IMR-90 (cell line): Measurements from ENCODE around the gene ATOH8. TPM values are rescaled to one million over a fixed set of nuclear protein-coding genes. Genes with fewer than 3 reads are reported as not detected.

ENCODE experiments used
- ATAC-seq: fragments of 200-7000 bp; cut with Tn5 transposase; 2 replicates; pipeline ENCODE4 v1.9.1; 2020; ENCODE audit warnings: low read depth, mild to moderate bottlenecking, moderate library complexity
- BruUV-seq: library from RNA; stranded (reverse); fragments of 400-500 nt; replicated peaks from 2 replicates; lab custom pipeline; 2021; lab: Mats Ljungman, UMichigan
- CTCF ChIA-PET: fragments of 300-600 bp; formaldehyde crosslinking; extraction: SDS; loops from one replicate; lab custom pipeline; 2021; ENCODE audit warnings: antibody characterized with exemption; lab: Yijun Ruan, JAX
- POLR2A ChIA-PET: fragments of 300-600 bp; sonication (Branson Sonifier 250); formaldehyde crosslinking; loops from one replicate; lab custom pipeline; 2022; ENCODE audit warnings: antibody characterized with exemption; ENCODE audit not compliant: unreplicated experiment; lab: Charles Lee
- DNase-seq: peaks from one replicate; pipeline ENCODE4 v3.0.0; 2013
- H2AFZ ChIP-seq: replicated peaks from 2 replicates; pipeline ENCODE3; 2013; ENCODE audit warnings: low read length, mild to moderate bottlenecking; ENCODE audit not compliant: poor library complexity
- H2AK5ac ChIP-seq: 2 replicates; pipeline ENCODE4 v1.6.1; 2013; ENCODE audit warnings: low read depth, low read length, inconsistent platforms
- H2AK9ac ChIP-seq: replicated peaks from 2 replicates; pipeline ENCODE3; 2013; ENCODE audit warnings: mild to moderate bottlenecking, low read depth, low read length, moderate library complexity; ENCODE audit not compliant: poor library complexity
- H2BK120ac ChIP-seq: 2 replicates; pipeline ENCODE4 v1.6.1; 2013; ENCODE audit warnings: low read depth, low read length, inconsistent platforms
- H2BK15ac ChIP-seq: 3 replicates; pipeline ENCODE4 v1.6.1; 2013; ENCODE audit warnings: low read depth, low read length, inconsistent platforms
- H2BK20ac ChIP-seq: 2 replicates; pipeline ENCODE4 v1.6.1; 2013; ENCODE audit warnings: low read depth, mild to moderate bottlenecking, inconsistent platforms, low read length, moderate library complexity
- H2BK5ac ChIP-seq: 2 replicates; pipeline ENCODE4 v1.6.1; 2013; ENCODE audit warnings: mild to moderate bottlenecking, low read depth, low read length, inconsistent platforms; ENCODE audit not compliant: poor library complexity, severe bottlenecking
- H3K14ac ChIP-seq: replicated peaks from 2 replicates; pipeline ENCODE4 v1.6.1; 2013; ENCODE audit warnings: low read depth, low read length, inconsistent platforms
- H3K18ac ChIP-seq: 2 replicates; pipeline ENCODE4 v1.6.1; 2013; ENCODE audit warnings: low read depth, low read length, control low read depth
- H3K23ac ChIP-seq: 2 replicates; pipeline ENCODE4 v1.6.1; 2013; ENCODE audit warnings: low read depth, low read length, inconsistent platforms
- H3K27ac ChIP-seq: 2 replicates; pipeline ENCODE4 v1.5.1; 2013; ENCODE audit warnings: mild to moderate bottlenecking, control low read depth, low read length; ENCODE audit not compliant: insufficient read depth
- H3K27me3 ChIP-seq: 2 replicates; pipeline ENCODE4 v1.6.1; 2013; ENCODE audit warnings: low read length; ENCODE audit not compliant: control insufficient read depth, insufficient read depth
- H3K36me3 ChIP-seq: 2 replicates; pipeline ENCODE4 v1.6.1; 2013; ENCODE audit warnings: low read length, mixed read lengths; ENCODE audit not compliant: control insufficient read depth, insufficient read depth
- H3K4ac ChIP-seq: 2 replicates; pipeline ENCODE4 v1.6.1; 2013; ENCODE audit warnings: low read depth, low read length, inconsistent platforms
- H3K4me1 ChIP-seq: 2 replicates; pipeline ENCODE4 v1.6.1; 2013; ENCODE audit warnings: low read length, mixed read lengths; ENCODE audit not compliant: control insufficient read depth, insufficient read depth
- H3K4me2 ChIP-seq: 2 replicates; pipeline ENCODE4 v1.6.1; 2013; ENCODE audit warnings: low read depth, mild to moderate bottlenecking, control low read depth, low read length, moderate library complexity
- H3K4me3 ChIP-seq: 2 replicates; pipeline ENCODE4 v1.5.1; 2013; ENCODE audit warnings: low read depth, mild to moderate bottlenecking, control low read depth, low read length, moderate library complexity; ENCODE audit not compliant: insufficient read depth
- H3K56ac ChIP-seq: 2 replicates; pipeline ENCODE4 v1.6.1; 2013; ENCODE audit warnings: low read length, inconsistent platforms; ENCODE audit not compliant: insufficient read depth; ENCODE audit errors: extremely low read depth
- H3K79me1 ChIP-seq, 2 experiments: 2 replicates each; pipeline ENCODE4 v1.6.1; 2013; ENCODE audit warnings: low read length in 2 of 2, inconsistent platforms in 1 of 2, low read depth in 1 of 2
- H3K9ac ChIP-seq: 2 replicates; pipeline ENCODE4 v1.6.1; 2013; ENCODE audit warnings: low read depth, low read length, control low read depth
- H3K9me1 ChIP-seq: 2 replicates; pipeline ENCODE4 v1.6.1; 2013; ENCODE audit warnings: low read length, inconsistent platforms; ENCODE audit not compliant: insufficient read depth
- H3K9me3 ChIP-seq: 2 replicates; pipeline ENCODE4 v1.6.1; 2013; ENCODE audit warnings: low read length; ENCODE audit not compliant: control insufficient read depth, insufficient read depth
- H4K20me1 ChIP-seq: 2 replicates; pipeline ENCODE4 v1.6.1; 2013; ENCODE audit warnings: low read length, inconsistent platforms; ENCODE audit not compliant: insufficient read depth
- H4K5ac ChIP-seq: 2 replicates; pipeline ENCODE4 v1.6.1; 2013; ENCODE audit warnings: mild to moderate bottlenecking, low read depth, low read length, control low read depth
- H4K8ac ChIP-seq, 2 experiments: 2 replicates each; pipeline ENCODE4 v1.6.1; 2013; ENCODE audit warnings: low read depth in 2 of 2, low read length in 2 of 2, control low read depth in 1 of 2, inconsistent platforms in 1 of 2
- H4K91ac ChIP-seq: 2 replicates; pipeline ENCODE4 v1.6.1; 2013; ENCODE audit warnings: low read depth, low read length, inconsistent platforms; ENCODE audit not compliant: insufficient read depth
- CEBPB ChIP-seq: IDR thresholded peaks from 2 replicates; pipeline ENCODE4 v1.6.1; 2012; ENCODE audit warnings: low read depth, low read length, improper control_type of control experiment
- CHD1 ChIP-seq: IDR thresholded peaks from 2 replicates; pipeline ENCODE4 v1.6.1; 2012; ENCODE audit warnings: low read depth, low read length, improper control_type of control experiment
- ELK1 ChIP-seq: fragments of 150-350 bp; IDR thresholded peaks from 2 replicates; pipeline ENCODE4 v1.6.1; 2016; ENCODE audit warnings: low read depth, mild to moderate bottlenecking, low read length, moderate library complexity, borderline replicate concordance
- FOS ChIP-seq: fragments of 150-350 bp; IDR thresholded peaks from 2 replicates; pipeline ENCODE4 v1.6.1; 2016; ENCODE audit warnings: low read depth, low read length
- MAFK ChIP-seq: IDR thresholded peaks from 2 replicates; pipeline ENCODE4 v1.6.1; 2012; ENCODE audit warnings: low read depth, low read length, improper control_type of control experiment
- MAZ ChIP-seq: IDR thresholded peaks from 2 replicates; pipeline ENCODE4 v1.6.1; 2012; ENCODE audit warnings: low read depth, mild to moderate bottlenecking, low read length, improper control_type of control experiment, moderate library complexity, borderline replicate concordance
- MXI1 ChIP-seq: IDR thresholded peaks from 2 replicates; pipeline ENCODE4 v1.6.1; 2012; ENCODE audit warnings: low read depth, mild to moderate bottlenecking, low read length, moderate library complexity, borderline replicate concordance
- NFE2L2 ChIP-seq: fragments of 150-350 bp; IDR thresholded peaks from 2 replicates; pipeline ENCODE4 v1.6.1; 2016; ENCODE audit warnings: low read depth, mild to moderate bottlenecking, low read length
- POLR2A ChIP-seq: IDR thresholded peaks from 2 replicates; pipeline ENCODE4 v1.6.1; 2012; ENCODE audit warnings: mild to moderate bottlenecking, low read depth, low read length
- RAD21 ChIP-seq: IDR thresholded peaks from 2 replicates; pipeline ENCODE4 v1.6.1; 2012; ENCODE audit warnings: low read length, improper control_type of control experiment
- RCOR1 ChIP-seq: IDR thresholded peaks from 2 replicates; pipeline ENCODE4 v1.6.1; 2012; ENCODE audit warnings: mild to moderate bottlenecking, low read length, improper control_type of control experiment; ENCODE audit not compliant: insufficient replicate concordance
- RFX5 ChIP-seq: IDR thresholded peaks from 2 replicates; pipeline ENCODE4 v1.8.0; 2012; ENCODE audit warnings: low read depth, mild to moderate bottlenecking, low read length, moderate library complexity
- SMC3 ChIP-seq: fragments of 150-350 bp; IDR thresholded peaks from 2 replicates; pipeline ENCODE4 v1.6.1; 2016; ENCODE audit warnings: low read depth, mild to moderate bottlenecking, antibody characterized with exemption, low read length, moderate library complexity
- USF2 ChIP-seq: fragments of 150-350 bp; IDR thresholded peaks from 2 replicates; pipeline ENCODE4 v1.6.1; 2017; ENCODE audit warnings: mild to moderate bottlenecking, antibody characterized with exemption, low read length, low read depth
- WGBS, 2 experiments: methylation state at CpG; one replicate each; pipeline versions ENCODE4 v1.1.5 to v1.1.7; 2013; ENCODE audit warnings: missing lambda C conversion rate in 2 of 2; ENCODE audit not compliant: insufficient read length in 1 of 2; ENCODE audit errors: extremely low coverage in 2 of 2; 5-methylcytosine and 5-hydroxymethylcytosine counted together
- dilution Hi-C: fragments of 300-500 bp; cut with HindIII; formaldehyde crosslinking; loops from one replicate; pipeline ENCODE4 v1.14.3; 2018; ENCODE audit warnings: low sequenced_read_pairs; ENCODE audit not compliant: unreplicated experiment
- in situ Hi-C: fragments of 300-500 bp; cut with MboI; formaldehyde crosslinking; loops from 3 replicates; pipeline ENCODE4 v1.14.3; 2019; ENCODE audit warnings: low sequenced_read_pairs, inconsistent platforms, mixed read lengths
- intact Hi-C: fragments of 100-400 bp; cut with micrococcal nuclease; formaldehyde crosslinking; loops from 2 replicates; pipeline ENCODE4 v1.10.0; 2022
- polyA plus RNA-seq, 3 experiments: library from polyadenylated mRNA; depleted of rRNA; stranded (reverse); fragments of >200 nt; gene quantifications; 2 replicates each; pipeline ENCODE4 v1.2.3, GENCODE V29; 2012; ENCODE audit warnings: low replicate concordance in 1 of 3
- total RNA-seq: library from RNA; depleted of rRNA; stranded (reverse); fragments of >200 nt; gene quantifications from 2 replicates; pipeline ENCODE4 v1.2.3, GENCODE V29; 2012
- TF ChIP-seq, protein P1 (sequence below): conservative IDR thresholded peaks from 2 replicates; pipeline ENCODE4 v1.5.1; 2012; ENCODE audit warnings: mild to moderate bottlenecking, low read depth, low read length, improper control_type of control experiment

The ATOH8 gene
- total and polyA plus RNA-seq, 2 of the 4 experiments (the other 2 are of a cell fraction): 7.9 to 9.0 TPM

- DNase-seq (no peak), ATAC-seq (no peak)
- Histone ChIP-seq H3K27me3 (no peaks in the 10 kb centered on the region), H3K4me3 (no peak overlapping the region), H2AK5ac (peak overlapping the region; percentile 28), H2AK9ac (no peak overlapping the region), H2BK5ac (no peak overlapping the region), H3K36me3 (no peaks in the 10 kb centered on the region), H4K20me1 (no peaks in the 10 kb centered on the region), H4K8ac (no peak overlapping the region), H2AFZ (no peak overlapping the region), H4K5ac (no peak overlapping the region), H3K4ac (no peak overlapping the region; the same call in 1 of the 2 replicates), H3K4me1 (peaks cover 30% of the 10 kb centered on the region), H3K18ac (no peak overlapping the region), H2BK20ac (no peak overlapping the region; the same call in 1 of the 2 replicates), H3K56ac (no peak overlapping the region), H2BK120ac (peak overlapping the region; percentile 36; the same call in 1 of the 2 replicates), H4K91ac (0 out of 2 replicates have a peak overlapping the region, but pooled peaks have one; percentile 34), H3K23ac (no peak overlapping the region), H3K9ac (no peak overlapping the region), H3K27ac (no peak overlapping the region), H3K79me1 (no peaks in the 10 kb centered on the region), H3K4me2 (no peak overlapping the region), H2BK15ac (no peak overlapping the region), H3K9me1 (peaks cover 17% of the 10 kb centered on the region), H3K14ac (no peak overlapping the region), H3K9me3 (peaks cover 4% of the 10 kb centered on the region)
- dilution Hi-C loops: no loop called here
- CTCF ChIA-PET: interaction anchor here (0.6 to 1.1 kb wide), 3 partner anchors 17 to 65 kb away, joined by 4 to 5 read pairs (median 4); no protein-coding TSS in a partner anchor
- no TSS peak for BruUV-seq
- WGBS, 2 experiments: no CpG with 5 or more reads among the region's 11 CpGs
- in situ Hi-C loops: no loop called here
- intact Hi-C loops: no loop called here
- POLR2A ChIA-PET: no interaction called here
- TF ChIP-seq USF2: no peak
- no peak for TF ChIP-seq ELK1
- no peak for TF ChIP-seq SMC3
- TF ChIP-seq RFX5: no peak
- no peak for TF ChIP-seq CEBPB
- TF ChIP-seq MXI1: no peak
- no peak for TF ChIP-seq RAD21
- no peak for TF ChIP-seq RCOR1
- TF ChIP-seq MAZ: no peak
- no peak for TF ChIP-seq NFE2L2
- no peak for TF ChIP-seq POLR2A
- TF ChIP-seq, protein P1, sequence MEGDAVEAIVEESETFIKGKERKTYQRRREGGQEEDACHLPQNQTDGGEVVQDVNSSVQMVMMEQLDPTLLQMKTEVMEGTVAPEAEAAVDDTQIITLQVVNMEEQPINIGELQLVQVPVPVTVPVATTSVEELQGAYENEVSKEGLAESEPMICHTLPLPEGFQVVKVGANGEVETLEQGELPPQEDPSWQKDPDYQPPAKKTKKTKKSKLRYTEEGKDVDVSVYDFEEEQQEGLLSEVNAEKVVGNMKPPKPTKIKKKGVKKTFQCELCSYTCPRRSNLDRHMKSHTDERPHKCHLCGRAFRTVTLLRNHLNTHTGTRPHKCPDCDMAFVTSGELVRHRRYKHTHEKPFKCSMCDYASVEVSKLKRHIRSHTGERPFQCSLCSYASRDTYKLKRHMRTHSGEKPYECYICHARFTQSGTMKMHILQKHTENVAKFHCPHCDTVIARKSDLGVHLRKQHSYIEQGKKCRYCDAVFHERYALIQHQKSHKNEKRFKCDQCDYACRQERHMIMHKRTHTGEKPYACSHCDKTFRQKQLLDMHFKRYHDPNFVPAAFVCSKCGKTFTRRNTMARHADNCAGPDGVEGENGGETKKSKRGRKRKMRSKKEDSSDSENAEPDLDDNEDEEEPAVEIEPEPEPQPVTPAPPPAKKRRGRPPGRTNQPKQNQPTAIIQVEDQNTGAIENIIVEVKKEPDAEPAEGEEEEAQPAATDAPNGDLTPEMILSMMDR: no peak
- no peak for TF ChIP-seq MAFK
- TF ChIP-seq CHD1: no peak
- no peak for TF ChIP-seq FOS
Observed at GRCh38 chr2:85799215-85799956, 45.6 kb downstream of the ATOH8 start.
